Measurements from ENCODE around the gene ZFYVE21. TPM values are rescaled to one million over a fixed set of nuclear protein-coding genes. Genes with fewer than 3 reads are reported as not detected.

ZFYVE21 gene
- total RNA-seq, 2 experiments from 2014 or later, result 16.9 to 17.2 TPM

DNA sequence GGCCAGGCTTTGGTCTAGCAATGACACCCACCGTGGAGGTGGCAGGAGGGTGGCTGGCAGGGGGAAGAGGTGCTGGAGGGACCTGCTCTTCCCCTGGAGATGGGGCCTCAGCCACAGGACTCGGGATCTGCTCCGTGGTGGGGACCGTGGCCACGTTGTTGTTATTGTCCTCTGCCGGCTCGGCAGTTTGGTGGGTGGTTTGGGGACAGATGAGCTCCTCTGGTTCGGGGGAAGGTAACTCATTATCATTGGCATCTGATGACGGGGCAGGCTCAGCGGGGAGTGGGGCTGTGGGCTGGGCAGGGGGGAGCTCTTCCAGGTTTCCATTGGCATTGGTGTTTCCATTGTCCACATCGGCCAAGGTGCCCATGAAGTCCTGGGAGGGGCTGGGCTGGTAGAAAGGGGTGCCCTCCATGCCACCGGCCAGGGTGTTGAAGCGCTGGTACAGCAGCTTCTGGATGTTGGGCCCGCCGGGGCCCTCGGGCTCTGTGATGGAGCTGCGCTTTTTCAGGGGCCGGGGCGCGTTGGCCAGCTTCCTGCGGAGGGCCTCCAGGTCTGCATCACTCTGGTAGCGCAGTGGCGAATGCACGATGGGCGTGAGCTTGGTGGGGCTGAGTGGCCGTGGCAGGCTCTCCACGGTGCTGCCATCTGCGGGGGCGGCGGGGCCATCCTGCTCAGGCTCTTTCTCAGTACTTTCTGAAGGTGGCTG is 24.3 kb downstream of the ZFYVE21 start:
- no peak overlapping the region for H3K27ac Mint-ChIP-seq
- POLR2A ChIA-PET, result no interaction called here
- CTCF ChIA-PET, result interaction anchor here (1.3 kb wide), 1 partner anchor 63 kb away, joined by 3 read pairs; no protein-coding TSS in a partner anchor
- no peaks in the 10 kb centered on the region for H3K9me3 Mint-ChIP-seq
- no peaks in the 10 kb centered on the region for H3K36me3 Mint-ChIP-seq (ENCODE audit: low read depth)
- H3K4me3 Mint-ChIP-seq, result no peak overlapping the region
- no peak for DNase-seq
- H3K4me1 Mint-ChIP-seq, result no peaks in the 10 kb centered on the region
- no peaks in the 10 kb centered on the region for H3K27me3 Mint-ChIP-seq

GRCh38 chr14:103740991-103741689 is 25.5 kb downstream of the ZFYVE21 start:
- POLR2A ChIA-PET, result no interaction called here
- Mint-ChIP-seq H3K27ac (no peak overlapping the region), H3K36me3 (ENCODE audit: low read depth) (no peaks in the 10 kb centered on the region), H3K27me3 (no peaks in the 10 kb centered on the region), H3K4me1 (no peaks in the 10 kb centered on the region), H3K9me3 (no peaks in the 10 kb centered on the region), H3K4me3 (no peak overlapping the region)
- CTCF ChIA-PET, result interaction anchor here (0.9 kb wide), 1 partner anchor 26 kb away, joined by 3 read pairs; the partner anchor contains the start of genes XRCC3 and ZFYVE21
- no peak for DNase-seq

DNA sequence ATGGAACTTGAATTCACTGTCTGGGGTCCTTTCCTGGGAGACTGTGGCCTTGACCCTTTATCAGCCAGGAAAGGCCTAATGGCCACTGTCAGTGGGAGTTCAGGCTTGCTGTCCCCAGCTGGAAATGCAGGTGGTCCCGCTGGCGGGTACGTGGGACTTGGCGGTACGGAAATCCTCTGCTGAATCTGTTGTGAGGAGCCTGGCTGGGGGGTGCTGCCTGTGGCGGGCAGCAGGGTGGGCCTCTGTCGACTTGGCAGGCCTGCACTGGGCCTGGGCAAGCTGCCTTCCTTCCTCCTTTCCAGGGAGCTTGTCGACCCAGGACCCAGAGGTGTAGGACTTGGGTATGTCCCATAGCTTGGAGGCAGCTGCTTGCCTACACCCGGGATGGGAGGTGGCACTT is 26.3 kb downstream of the ZFYVE21 start:
- no peaks in the 10 kb centered on the region for H3K9me3 Mint-ChIP-seq
- ChIA-PET CTCF (no interaction called here), POLR2A (no interaction called here)
- H3K27me3 Mint-ChIP-seq, result no peaks in the 10 kb centered on the region
- no peak overlapping the region for H3K27ac Mint-ChIP-seq
- H3K4me3 Mint-ChIP-seq, result no peak overlapping the region
- no peak for DNase-seq
- no peaks in the 10 kb centered on the region for H3K36me3 Mint-ChIP-seq (ENCODE audit: low read depth)
- H3K4me1 Mint-ChIP-seq, result no peaks in the 10 kb centered on the region

DNA sequence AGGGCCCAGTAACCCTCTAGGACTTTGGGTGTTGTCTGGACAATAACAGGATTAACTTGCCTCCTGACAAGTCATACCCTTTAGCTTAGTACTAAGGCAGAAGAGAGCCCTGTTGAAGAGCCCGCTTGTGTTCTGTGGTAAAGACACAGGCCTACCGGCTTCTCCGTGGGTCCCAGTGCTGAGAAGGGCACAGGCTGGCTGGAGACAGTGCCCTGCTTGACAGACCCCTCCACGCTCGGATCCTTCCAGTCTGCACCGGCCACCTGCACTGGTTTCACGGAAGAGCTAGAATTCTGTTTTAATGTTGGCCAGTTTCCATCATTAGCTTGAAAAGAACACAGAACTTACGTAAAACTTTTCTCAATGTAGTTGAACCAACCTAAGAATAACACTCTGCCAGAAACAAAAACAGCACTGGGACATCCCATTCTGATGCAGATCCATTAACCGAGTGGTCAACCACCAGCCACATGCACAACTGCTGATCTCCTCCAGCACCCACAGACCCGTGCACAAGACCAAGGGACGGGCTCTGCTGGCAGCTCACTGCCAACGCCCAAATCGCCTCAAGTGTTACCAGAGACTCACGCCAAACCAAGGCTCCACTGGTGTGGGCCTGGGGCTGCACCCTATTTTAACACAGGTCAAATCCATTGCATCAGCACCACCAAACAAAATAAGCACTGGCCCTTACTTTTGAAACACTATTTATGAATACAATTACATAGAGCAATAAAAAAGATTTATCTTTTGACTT is 27.1 kb downstream of the ZFYVE21 start:
- H3K4me1 Mint-ChIP-seq, result peaks cover 1% of the 10 kb centered on the region
- CTCF ChIA-PET, result interaction anchor here (0.6 kb wide), 1 partner anchor 1675 kb away, joined by 3 read pairs; no protein-coding TSS in a partner anchor
- POLR2A ChIA-PET, result no interaction called here
- no peaks in the 10 kb centered on the region for H3K27me3 Mint-ChIP-seq
- no peak for DNase-seq
- H3K27ac Mint-ChIP-seq, result no peak overlapping the region
- no peaks in the 10 kb centered on the region for H3K36me3 Mint-ChIP-seq (ENCODE audit: low read depth)
- no peaks in the 10 kb centered on the region for H3K9me3 Mint-ChIP-seq
- no peak overlapping the region for H3K4me3 Mint-ChIP-seq

GRCh38 chr14:103743691-103744090 is 28.1 kb downstream of the ZFYVE21 start:
- H3K36me3 Mint-ChIP-seq (ENCODE audit: low read depth), result no peaks in the 10 kb centered on the region
- peaks cover 11% of the 10 kb centered on the region for H3K4me1 Mint-ChIP-seq
- no peaks in the 10 kb centered on the region for H3K27me3 Mint-ChIP-seq
- H3K9me3 Mint-ChIP-seq, result no peaks in the 10 kb centered on the region
- CTCF ChIA-PET, result interaction anchor here (0.6 kb wide), 1 partner anchor 61 kb away, joined by 3 read pairs; no protein-coding TSS in a partner anchor
- H3K4me3 Mint-ChIP-seq, result no peak overlapping the region
- H3K27ac Mint-ChIP-seq, result no peak overlapping the region
- POLR2A ChIA-PET, result no interaction called here
- no peak for DNase-seq

GRCh38 chr14:103744621-103745395 is 29.2 kb downstream of the ZFYVE21 start:
- Mint-ChIP-seq H3K4me1 (peaks cover 17% of the 10 kb centered on the region), H3K27me3 (no peaks in the 10 kb centered on the region), H3K9me3 (no peaks in the 10 kb centered on the region), H3K36me3 (ENCODE audit: low read depth) (no peaks in the 10 kb centered on the region), H3K27ac (no peak overlapping the region), H3K4me3 (no peak overlapping the region)
- DNase-seq, result no peak
- CTCF ChIA-PET, result no interaction called here
- POLR2A ChIA-PET, result no interaction called here

DNA sequence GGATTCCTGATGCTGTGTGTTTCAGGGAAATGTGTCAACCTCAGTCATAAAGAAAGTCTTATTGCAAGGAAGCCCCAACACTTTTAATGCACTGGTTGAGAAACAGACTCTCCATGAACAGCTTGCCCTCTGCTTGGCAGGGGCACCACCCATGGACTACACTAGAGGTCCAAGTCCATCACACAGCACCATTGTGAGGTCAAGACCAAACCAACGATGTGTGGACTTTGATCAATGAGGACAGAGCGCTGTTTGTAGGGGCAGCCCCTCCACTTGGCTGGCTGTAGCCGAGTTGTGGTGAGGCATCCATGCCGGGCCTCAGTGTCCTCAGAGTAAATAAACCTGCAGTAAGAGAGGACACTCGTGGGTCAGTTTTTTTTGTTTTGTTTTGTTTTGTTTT is 29.8 kb downstream of the ZFYVE21 start:
- no peak for DNase-seq
- no peaks in the 10 kb centered on the region for H3K36me3 Mint-ChIP-seq (ENCODE audit: low read depth)
- H3K9me3 Mint-ChIP-seq, result no peaks in the 10 kb centered on the region
- no peaks in the 10 kb centered on the region for H3K27me3 Mint-ChIP-seq
- POLR2A ChIA-PET, result interaction anchor here (0.6 kb wide), 1 partner anchor 37 kb away, joined by 3 read pairs; no protein-coding TSS in a partner anchor
- H3K4me1 Mint-ChIP-seq, result peaks cover 17% of the 10 kb centered on the region
- H3K4me3 Mint-ChIP-seq, result no peak overlapping the region
- CTCF ChIA-PET, result interaction anchor here (1.2 kb wide), 1 partner anchor 15 kb away, joined by 3 read pairs; no protein-coding TSS in a partner anchor
- H3K27ac Mint-ChIP-seq, result no peak overlapping the region

- ChIA-PET POLR2A (no interaction called here), CTCF (interaction anchor here (0.6 to 1.2 kb wide), 2 partner anchors 13 to 142 kb away, joined by 3 read pairs; no protein-coding TSS in a partner anchor)
- Mint-ChIP-seq H3K9me3 (no peaks in the 10 kb centered on the region), H3K36me3 (ENCODE audit: low read depth) (no peaks in the 10 kb centered on the region), H3K4me1 (peaks cover 17% of the 10 kb centered on the region), H3K27ac (no peak overlapping the region), H3K4me3 (no peak overlapping the region), H3K27me3 (no peaks in the 10 kb centered on the region)
- no peak for DNase-seq
These were observed 31.1 kb downstream of the ZFYVE21 start for GRCh38 chr14:103746701-103747100.

GRCh38 chr14:103748534-103748857 is 32.9 kb downstream of the ZFYVE21 start:
- Mint-ChIP-seq H3K27ac (peak overlapping the region; percentile 86), H3K9me3 (no peaks in the 10 kb centered on the region), H3K4me3 (no peak overlapping the region), H3K36me3 (ENCODE audit: low read depth) (no peaks in the 10 kb centered on the region), H3K4me1 (peaks cover 19% of the 10 kb centered on the region), H3K27me3 (no peaks in the 10 kb centered on the region)
- peak; percentile 75 for DNase-seq
- ChIA-PET POLR2A (no interaction called here), CTCF (interaction anchor here (0.8 to 1.0 kb wide), 2 partner anchors 10 to 13 kb away, joined by 3 to 4 read pairs; no protein-coding TSS in a partner anchor)

DNA sequence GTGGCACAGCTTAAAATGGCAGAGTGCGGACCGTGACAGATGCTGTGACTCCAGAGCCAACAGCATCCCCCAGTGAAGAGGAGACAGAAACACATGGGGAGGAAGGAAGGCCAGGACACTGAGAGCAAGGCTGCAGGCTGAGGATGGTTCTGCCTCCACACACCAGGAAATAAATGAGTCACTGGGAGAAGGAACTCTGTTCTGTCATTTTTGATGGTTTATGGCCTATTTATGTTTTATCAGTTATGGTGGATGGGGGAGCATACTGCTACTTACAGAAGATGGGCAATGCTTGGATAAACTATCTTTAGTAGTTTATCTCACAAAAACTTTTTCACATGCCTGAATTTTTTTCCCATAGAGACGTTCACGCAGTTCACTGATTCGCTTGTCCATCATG is 33.8 kb downstream of the ZFYVE21 start:
- Mint-ChIP-seq H3K27ac (no peak overlapping the region), H3K4me3 (no peak overlapping the region), H3K27me3 (no peaks in the 10 kb centered on the region), H3K9me3 (no peaks in the 10 kb centered on the region), H3K36me3 (ENCODE audit: low read depth) (no peaks in the 10 kb centered on the region), H3K4me1 (peaks cover 19% of the 10 kb centered on the region)
- CTCF ChIA-PET, result no interaction called here
- no peak for DNase-seq
- POLR2A ChIA-PET, result no interaction called here

GRCh38 chr14:103749860-103750259 is 34.2 kb downstream of the ZFYVE21 start:
- DNase-seq, result no peak
- Mint-ChIP-seq H3K4me1 (peaks cover 19% of the 10 kb centered on the region), H3K36me3 (ENCODE audit: low read depth) (no peaks in the 10 kb centered on the region), H3K9me3 (no peaks in the 10 kb centered on the region), H3K4me3 (no peak overlapping the region), H3K27ac (no peak overlapping the region), H3K27me3 (no peaks in the 10 kb centered on the region)
- POLR2A ChIA-PET, result no interaction called here
- CTCF ChIA-PET, result no interaction called here

DNA sequence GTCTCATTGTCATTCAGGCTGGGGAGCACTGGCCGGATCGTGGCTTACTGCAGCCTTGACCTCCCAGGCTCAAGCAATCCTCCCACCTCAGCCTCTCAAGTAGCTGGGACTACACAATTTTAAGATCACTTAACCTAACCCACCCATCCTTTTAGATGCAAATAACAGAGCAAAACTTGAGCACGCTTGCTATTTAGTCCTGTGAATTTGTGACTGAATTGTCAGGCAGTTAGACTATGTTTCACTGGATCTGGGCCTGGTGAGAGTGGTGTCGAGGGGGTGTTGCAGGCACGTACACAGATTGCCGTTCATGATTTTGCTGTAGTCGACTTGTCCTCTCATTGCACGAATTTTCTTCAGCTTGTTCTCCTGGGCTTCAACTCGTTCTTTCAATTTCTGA is 38.2 kb downstream of the ZFYVE21 start:
- Mint-ChIP-seq H3K9me3 (no peaks in the 10 kb centered on the region), H3K4me1 (peaks cover 7% of the 10 kb centered on the region), H3K27me3 (no peaks in the 10 kb centered on the region), H3K36me3 (ENCODE audit: low read depth) (no peaks in the 10 kb centered on the region), H3K4me3 (no peak overlapping the region), H3K27ac (no peak overlapping the region)
- POLR2A ChIA-PET, result no interaction called here
- CTCF ChIA-PET, result no interaction called here
- DNase-seq, result no peak

Data from activated CD4-positive, alpha-beta T cell treated with anti-CD3 and anti-CD28 coated beads, Interleukin-2, amount 10 ng/mL, durations not matched to agents 7 days and 5 days (primary cell).